ENCODE data around the gene CAPN9.

CAPN9 gene

DNA sequence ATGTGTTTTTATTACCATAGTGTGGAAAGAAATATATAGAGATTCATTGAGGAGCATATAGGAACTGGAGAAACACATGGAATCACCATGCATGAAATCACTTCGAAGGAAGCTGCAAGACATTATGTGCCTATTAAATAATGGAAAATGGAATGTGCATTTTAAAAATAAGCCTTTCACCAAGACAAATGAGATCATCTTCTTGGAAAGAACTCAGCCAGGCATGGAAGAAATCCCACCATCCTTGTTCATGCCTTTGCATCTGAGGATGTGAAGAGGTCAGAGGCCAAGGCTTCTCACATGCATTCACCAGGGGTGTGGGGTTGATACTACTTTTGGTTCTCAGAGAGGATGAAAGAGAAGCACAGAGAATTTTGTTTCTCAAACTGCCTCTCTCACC, 71.2 kb downstream of the CAPN9 start (continued):
- TF ChIP-seq, protein P1, sequence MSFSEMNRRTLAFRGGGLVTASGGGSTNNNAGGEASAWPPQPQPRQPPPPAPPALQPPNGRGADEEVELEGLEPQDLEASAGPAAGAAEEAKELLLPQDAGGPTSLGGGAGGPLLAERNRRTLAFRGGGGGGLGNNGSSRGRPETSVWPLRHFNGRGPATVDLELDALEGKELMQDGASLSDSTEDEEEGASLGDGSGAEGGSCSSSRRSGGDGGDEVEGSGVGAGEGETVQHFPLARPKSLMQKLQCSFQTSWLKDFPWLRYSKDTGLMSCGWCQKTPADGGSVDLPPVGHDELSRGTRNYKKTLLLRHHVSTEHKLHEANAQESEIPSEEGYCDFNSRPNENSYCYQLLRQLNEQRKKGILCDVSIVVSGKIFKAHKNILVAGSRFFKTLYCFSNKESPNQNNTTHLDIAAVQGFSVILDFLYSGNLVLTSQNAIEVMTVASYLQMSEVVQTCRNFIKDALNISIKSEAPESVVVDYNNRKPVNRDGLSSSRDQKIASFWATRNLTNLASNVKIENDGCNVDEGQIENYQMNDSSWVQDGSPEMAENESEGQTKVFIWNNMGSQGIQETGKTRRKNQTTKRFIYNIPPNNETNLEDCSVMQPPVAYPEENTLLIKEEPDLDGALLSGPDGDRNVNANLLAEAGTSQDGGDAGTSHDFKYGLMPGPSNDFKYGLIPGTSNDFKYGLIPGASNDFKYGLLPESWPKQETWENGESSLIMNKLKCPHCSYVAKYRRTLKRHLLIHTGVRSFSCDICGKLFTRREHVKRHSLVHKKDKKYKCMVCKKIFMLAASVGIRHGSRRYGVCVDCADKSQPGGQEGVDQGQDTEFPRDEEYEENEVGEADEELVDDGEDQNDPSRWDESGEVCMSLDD (tag by site-specific recombination; IDR thresholded peaks at IDR 0.05) = no peak
- TF ChIP-seq SP7 (tag by site-specific recombination; IDR thresholded peaks at IDR 0.05) (no peak), TRIM28 (IDR thresholded peaks at IDR 0.05; ENCODE audit: borderline replicate concordance, low read length) (no peak)
- TF ChIP-seq, protein P2, sequence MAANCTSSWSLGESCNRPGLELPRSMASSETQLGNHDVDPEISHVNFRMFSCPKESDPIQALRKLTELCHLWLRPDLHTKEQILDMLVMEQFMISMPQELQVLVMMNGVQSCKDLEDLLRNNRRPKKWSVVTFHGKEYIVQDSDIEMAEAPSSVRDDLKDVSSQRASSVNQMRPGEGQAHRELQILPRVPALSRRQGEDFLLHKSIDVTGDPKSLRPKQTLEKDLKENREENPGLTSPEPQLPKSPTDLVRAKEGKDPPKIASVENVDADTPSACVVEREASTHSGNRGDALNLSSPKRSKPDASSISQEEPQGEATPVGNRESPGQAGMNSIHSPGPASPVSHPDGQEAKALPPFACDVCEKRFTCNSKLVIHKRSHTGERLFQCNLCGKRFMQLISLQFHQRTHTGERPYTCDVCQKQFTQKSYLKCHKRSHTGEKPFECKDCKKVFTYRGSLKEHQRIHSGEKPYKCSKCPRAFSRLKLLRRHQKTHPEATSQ (tag by site-specific recombination; IDR thresholded peaks at IDR 0.05) = no peak
- TF ChIP-seq, protein P3, sequence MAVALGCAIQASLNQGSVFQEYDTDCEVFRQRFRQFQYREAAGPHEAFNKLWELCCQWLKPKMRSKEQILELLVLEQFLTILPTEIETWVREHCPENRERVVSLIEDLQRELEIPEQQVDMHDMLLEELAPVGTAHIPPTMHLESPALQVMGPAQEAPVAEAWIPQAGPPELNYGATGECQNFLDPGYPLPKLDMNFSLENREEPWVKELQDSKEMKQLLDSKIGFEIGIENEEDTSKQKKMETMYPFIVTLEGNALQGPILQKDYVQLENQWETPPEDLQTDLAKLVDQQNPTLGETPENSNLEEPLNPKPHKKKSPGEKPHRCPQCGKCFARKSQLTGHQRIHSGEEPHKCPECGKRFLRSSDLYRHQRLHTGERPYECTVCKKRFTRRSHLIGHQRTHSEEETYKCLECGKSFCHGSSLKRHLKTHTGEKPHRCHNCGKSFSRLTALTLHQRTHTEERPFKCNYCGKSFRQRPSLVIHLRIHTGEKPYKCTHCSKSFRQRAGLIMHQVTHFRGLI (tag by site-specific recombination; IDR thresholded peaks at IDR 0.05) = no peak

DNA sequence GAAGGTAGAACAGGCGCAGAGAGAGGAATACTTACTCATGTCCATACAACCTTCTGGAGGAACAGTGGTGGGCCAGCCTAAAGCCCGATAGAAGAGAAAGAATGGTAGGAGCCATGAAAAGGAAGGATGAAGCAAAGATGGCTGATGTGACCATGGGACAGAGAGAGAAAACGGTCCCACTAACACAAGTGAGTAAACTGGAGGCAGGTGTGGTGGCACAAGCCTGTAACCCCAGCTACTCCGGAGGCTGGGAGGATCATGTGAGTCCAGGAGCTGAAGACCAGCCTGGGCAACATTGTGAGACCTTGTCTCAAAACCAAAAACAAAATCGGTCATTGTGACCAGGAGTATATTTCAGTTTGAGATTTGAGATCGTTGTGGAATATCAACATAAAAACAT, 71.7 kb downstream of the CAPN9 start:
- CTCF ChIA-PET = no interaction called here
- TF ChIP-seq, protein P4, sequence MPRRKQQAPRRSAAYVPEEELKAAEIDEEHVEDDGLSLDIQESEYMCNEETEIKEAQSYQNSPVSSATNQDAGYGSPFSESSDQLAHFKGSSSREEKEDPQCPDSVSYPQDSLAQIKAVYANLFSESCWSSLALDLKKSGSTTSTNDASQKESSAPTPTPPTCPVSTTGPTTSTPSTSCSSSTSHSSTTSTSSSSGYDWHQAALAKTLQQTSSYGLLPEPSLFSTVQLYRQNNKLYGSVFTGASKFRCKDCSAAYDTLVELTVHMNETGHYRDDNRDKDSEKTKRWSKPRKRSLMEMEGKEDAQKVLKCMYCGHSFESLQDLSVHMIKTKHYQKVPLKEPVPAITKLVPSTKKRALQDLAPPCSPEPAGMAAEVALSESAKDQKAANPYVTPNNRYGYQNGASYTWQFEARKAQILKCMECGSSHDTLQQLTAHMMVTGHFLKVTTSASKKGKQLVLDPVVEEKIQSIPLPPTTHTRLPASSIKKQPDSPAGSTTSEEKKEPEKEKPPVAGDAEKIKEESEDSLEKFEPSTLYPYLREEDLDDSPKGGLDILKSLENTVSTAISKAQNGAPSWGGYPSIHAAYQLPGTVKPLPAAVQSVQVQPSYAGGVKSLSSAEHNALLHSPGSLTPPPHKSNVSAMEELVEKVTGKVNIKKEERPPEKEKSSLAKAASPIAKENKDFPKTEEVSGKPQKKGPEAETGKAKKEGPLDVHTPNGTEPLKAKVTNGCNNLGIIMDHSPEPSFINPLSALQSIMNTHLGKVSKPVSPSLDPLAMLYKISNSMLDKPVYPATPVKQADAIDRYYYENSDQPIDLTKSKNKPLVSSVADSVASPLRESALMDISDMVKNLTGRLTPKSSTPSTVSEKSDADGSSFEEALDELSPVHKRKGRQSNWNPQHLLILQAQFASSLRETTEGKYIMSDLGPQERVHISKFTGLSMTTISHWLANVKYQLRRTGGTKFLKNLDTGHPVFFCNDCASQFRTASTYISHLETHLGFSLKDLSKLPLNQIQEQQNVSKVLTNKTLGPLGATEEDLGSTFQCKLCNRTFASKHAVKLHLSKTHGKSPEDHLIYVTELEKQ (tag by site-specific recombination; IDR thresholded peaks at IDR 0.05; ENCODE audit: borderline replicate concordance) = no peak
- TF ChIP-seq GLIS1 (tag by site-specific recombination; IDR thresholded peaks at IDR 0.05) = no peak
- TF ChIP-seq, protein P5, sequence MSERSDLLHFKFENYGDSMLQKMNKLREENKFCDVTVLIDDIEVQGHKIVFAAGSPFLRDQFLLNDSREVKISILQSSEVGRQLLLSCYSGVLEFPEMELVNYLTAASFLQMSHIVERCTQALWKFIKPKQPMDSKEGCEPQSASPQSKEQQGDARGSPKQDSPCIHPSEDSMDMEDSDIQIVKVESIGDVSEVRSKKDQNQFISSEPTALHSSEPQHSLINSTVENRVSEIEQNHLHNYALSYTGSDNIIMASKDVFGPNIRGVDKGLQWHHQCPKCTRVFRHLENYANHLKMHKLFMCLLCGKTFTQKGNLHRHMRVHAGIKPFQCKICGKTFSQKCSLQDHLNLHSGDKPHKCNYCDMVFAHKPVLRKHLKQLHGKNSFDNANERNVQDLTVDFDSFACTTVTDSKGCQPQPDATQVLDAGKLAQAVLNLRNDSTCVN (tag by site-specific recombination; optimal IDR thresholded peaks at IDR 0.05) = no peak
- TF ChIP-seq TRIM28 (IDR thresholded peaks at IDR 0.05; ENCODE audit: borderline replicate concordance, low read length) = no peak

DNA sequence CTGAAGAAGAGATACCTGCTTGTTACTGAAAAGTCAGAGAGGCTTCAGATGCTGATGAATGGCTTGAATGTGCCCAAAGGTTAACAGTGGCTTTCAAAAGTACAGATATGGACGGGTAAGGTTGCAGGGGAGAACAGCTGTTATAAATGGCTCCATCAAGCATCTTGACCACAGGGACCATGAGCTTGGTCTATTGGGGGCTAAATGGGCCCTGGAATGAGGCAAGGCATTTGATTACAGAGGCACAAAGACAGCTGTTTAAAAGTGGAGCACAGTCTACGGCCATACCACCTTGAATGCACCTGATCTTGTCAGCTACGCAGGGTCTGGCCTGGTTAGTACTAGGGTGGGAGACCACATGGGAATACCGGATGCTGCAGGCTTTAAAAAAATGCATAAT, 72.8 kb downstream of the CAPN9 start:
- Histone ChIP-seq H3K27ac (ENCODE audit: extremely low read depth, low read depth, low read length) (no peak overlapping the region), H3K36me3 (ENCODE audit: control insufficient read depth in 2 of 2, insufficient read depth in 1 of 2, low read length in 2 of 2) (no peaks in the 10 kb centered on the region), H3K9me3 (ENCODE audit: control insufficient read depth, insufficient read depth, low read depth, low read length) (no peaks in the 10 kb centered on the region), H3K4me3 (ENCODE audit: low read depth, low read length) (no peak overlapping the region), H3K4me1 (ENCODE audit: control insufficient read depth, insufficient read depth, low read length) (no peaks in the 10 kb centered on the region)
- POLR2A ChIA-PET = no interaction called here
- CTCF ChIA-PET = interaction anchor here (1.9 to 2.1 kb wide), 2 partner anchors 9 to 22 kb away, joined by 6 read pairs; no protein-coding TSS in a partner anchor
- no peak for TF ChIP-seq SALL2 (tag by site-specific recombination; IDR thresholded peaks at IDR 0.05; ENCODE audit: borderline replicate concordance)
- no peak for TF ChIP-seq ZNF335 (tag by site-specific recombination; conservative IDR thresholded peaks at IDR 0.05)
- TF ChIP-seq ZNF2 (tag by site-specific recombination; IDR thresholded peaks at IDR 0.05) = no peak
- TF ChIP-seq, protein P6, sequence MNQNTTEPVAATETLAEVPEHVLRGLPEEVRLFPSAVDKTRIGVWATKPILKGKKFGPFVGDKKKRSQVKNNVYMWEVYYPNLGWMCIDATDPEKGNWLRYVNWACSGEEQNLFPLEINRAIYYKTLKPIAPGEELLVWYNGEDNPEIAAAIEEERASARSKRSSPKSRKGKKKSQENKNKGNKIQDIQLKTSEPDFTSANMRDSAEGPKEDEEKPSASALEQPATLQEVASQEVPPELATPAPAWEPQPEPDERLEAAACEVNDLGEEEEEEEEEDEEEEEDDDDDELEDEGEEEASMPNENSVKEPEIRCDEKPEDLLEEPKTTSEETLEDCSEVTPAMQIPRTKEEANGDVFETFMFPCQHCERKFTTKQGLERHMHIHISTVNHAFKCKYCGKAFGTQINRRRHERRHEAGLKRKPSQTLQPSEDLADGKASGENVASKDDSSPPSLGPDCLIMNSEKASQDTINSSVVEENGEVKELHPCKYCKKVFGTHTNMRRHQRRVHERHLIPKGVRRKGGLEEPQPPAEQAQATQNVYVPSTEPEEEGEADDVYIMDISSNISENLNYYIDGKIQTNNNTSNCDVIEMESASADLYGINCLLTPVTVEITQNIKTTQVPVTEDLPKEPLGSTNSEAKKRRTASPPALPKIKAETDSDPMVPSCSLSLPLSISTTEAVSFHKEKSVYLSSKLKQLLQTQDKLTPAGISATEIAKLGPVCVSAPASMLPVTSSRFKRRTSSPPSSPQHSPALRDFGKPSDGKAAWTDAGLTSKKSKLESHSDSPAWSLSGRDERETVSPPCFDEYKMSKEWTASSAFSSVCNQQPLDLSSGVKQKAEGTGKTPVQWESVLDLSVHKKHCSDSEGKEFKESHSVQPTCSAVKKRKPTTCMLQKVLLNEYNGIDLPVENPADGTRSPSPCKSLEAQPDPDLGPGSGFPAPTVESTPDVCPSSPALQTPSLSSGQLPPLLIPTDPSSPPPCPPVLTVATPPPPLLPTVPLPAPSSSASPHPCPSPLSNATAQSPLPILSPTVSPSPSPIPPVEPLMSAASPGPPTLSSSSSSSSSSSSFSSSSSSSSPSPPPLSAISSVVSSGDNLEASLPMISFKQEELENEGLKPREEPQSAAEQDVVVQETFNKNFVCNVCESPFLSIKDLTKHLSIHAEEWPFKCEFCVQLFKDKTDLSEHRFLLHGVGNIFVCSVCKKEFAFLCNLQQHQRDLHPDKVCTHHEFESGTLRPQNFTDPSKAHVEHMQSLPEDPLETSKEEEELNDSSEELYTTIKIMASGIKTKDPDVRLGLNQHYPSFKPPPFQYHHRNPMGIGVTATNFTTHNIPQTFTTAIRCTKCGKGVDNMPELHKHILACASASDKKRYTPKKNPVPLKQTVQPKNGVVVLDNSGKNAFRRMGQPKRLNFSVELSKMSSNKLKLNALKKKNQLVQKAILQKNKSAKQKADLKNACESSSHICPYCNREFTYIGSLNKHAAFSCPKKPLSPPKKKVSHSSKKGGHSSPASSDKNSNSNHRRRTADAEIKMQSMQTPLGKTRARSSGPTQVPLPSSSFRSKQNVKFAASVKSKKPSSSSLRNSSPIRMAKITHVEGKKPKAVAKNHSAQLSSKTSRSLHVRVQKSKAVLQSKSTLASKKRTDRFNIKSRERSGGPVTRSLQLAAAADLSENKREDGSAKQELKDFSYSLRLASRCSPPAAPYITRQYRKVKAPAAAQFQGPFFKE (tag by site-specific recombination; IDR thresholded peaks at IDR 0.05; ENCODE audit: borderline replicate concordance) = no peak
- no peak for TF ChIP-seq ZNF777 (tag by site-specific recombination; IDR thresholded peaks at IDR 0.05; ENCODE audit: borderline replicate concordance)
- TF ChIP-seq EGR2 (tag by site-specific recombination; IDR thresholded peaks at IDR 0.05; ENCODE audit: low read depth) = no peak
- no peak for TF ChIP-seq GLI4 (tag by site-specific recombination; IDR thresholded peaks at IDR 0.05)
- TF ChIP-seq ZBTB48 (tag by site-specific recombination; IDR thresholded peaks at IDR 0.05) = no peak

More for the DNA sequence above, 71.7 kb downstream of the CAPN9 start:
- Histone ChIP-seq H3K4me3 (ENCODE audit: low read depth, low read length) (no peak overlapping the region), H3K27ac (ENCODE audit: extremely low read depth, low read depth, low read length) (no peak overlapping the region), H3K36me3 (ENCODE audit: control insufficient read depth in 2 of 2, insufficient read depth in 1 of 2, low read length in 2 of 2) (no peaks in the 10 kb centered on the region), H3K4me1 (ENCODE audit: control insufficient read depth, insufficient read depth, low read length) (no peaks in the 10 kb centered on the region), H3K9me3 (ENCODE audit: control insufficient read depth, insufficient read depth, low read depth, low read length) (no peaks in the 10 kb centered on the region)
- POLR2A ChIA-PET = no interaction called here
